Type B pancreatic cell (in vitro differentiated cells): Measurements from ENCODE around the gene SLC25A48. TPM values are rescaled to one million over a fixed set of nuclear protein-coding genes. Genes with fewer than 3 reads are reported as not detected.

ENCODE experiments used
- DNase-seq: peaks from one replicate; pipeline ENCODE4 v3.0.0; 2021; ENCODE audit warnings: mixed read lengths; ENCODE audit not compliant: unreplicated experiment; ENCODE audit errors: extremely low spot score
- H3K27ac Mint-ChIP-seq: 2 replicates; pipeline ENCODE4 v1.8.0; 2021; ENCODE audit warnings: mild to moderate bottlenecking, mixed read lengths
- H3K27me3 Mint-ChIP-seq: 2 replicates; pipeline ENCODE4 v1.8.0; 2021; ENCODE audit warnings: mixed read lengths
- H3K36me3 Mint-ChIP-seq: 2 replicates; pipeline ENCODE4 v1.8.0; 2021; ENCODE audit warnings: mixed read lengths
- H3K4me1 Mint-ChIP-seq: one replicate; pipeline ENCODE4 v1.8.0; 2021; ENCODE audit warnings: mixed read lengths; ENCODE audit not compliant: unreplicated experiment
- H3K4me3 Mint-ChIP-seq: 2 replicates; pipeline ENCODE4 v1.8.0; 2021; ENCODE audit warnings: mild to moderate bottlenecking, mixed read lengths
- H3K9me3 Mint-ChIP-seq: 2 replicates; pipeline ENCODE4 v1.8.0; 2021; ENCODE audit warnings: mixed read lengths
- total RNA-seq: library from RNA; stranded (reverse); gene quantifications from 2 replicates; pipeline ENCODE4 v1.2.1, GENCODE V29; 2021; ENCODE audit warnings: low replicate concordance
- TF ChIP-seq, protein P1 (sequence below): fragments of 200-600 bp; sonication (generic); conservative IDR thresholded peaks from 2 replicates; pipeline ENCODE4 v1.5.0; 2021; ENCODE audit warnings: antibody characterized with exemption, mild to moderate bottlenecking

The SLC25A48 gene
- total RNA-seq, 1 donor from 2014 or later, result 8.2 TPM

DNA sequence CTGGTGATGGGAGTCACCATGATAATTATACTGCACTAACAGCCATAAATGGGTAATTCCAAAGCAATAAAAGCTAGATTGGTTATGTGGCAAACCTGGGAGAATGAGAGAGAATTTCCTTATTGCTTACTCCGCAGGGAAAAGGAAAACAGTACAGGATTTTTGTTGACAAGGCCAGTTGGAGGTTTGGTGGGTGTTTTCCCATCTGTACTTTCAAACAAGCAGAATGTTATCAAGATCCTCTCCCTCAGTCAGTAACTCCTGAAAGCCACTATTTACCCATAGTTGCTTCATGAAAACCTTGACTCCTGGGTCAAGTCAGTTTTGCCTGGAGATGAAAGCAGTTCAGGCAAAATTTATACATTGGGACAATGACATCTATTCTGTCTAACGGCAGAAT is 34.8 kb downstream of the SLC25A48 start:
- H3K4me1 Mint-ChIP-seq, result no peaks in the 10 kb centered on the region
- H3K36me3 Mint-ChIP-seq, result no peaks in the 10 kb centered on the region
- H3K27me3 Mint-ChIP-seq, result peaks cover 23% of the 10 kb centered on the region
- no peak overlapping the region for H3K27ac Mint-ChIP-seq
- H3K9me3 Mint-ChIP-seq, result no peaks in the 10 kb centered on the region
- H3K4me3 Mint-ChIP-seq, result no peak overlapping the region
- TF ChIP-seq, protein P1, sequence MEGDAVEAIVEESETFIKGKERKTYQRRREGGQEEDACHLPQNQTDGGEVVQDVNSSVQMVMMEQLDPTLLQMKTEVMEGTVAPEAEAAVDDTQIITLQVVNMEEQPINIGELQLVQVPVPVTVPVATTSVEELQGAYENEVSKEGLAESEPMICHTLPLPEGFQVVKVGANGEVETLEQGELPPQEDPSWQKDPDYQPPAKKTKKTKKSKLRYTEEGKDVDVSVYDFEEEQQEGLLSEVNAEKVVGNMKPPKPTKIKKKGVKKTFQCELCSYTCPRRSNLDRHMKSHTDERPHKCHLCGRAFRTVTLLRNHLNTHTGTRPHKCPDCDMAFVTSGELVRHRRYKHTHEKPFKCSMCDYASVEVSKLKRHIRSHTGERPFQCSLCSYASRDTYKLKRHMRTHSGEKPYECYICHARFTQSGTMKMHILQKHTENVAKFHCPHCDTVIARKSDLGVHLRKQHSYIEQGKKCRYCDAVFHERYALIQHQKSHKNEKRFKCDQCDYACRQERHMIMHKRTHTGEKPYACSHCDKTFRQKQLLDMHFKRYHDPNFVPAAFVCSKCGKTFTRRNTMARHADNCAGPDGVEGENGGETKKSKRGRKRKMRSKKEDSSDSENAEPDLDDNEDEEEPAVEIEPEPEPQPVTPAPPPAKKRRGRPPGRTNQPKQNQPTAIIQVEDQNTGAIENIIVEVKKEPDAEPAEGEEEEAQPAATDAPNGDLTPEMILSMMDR, result no peak
- DNase-seq, result no peak

DNA sequence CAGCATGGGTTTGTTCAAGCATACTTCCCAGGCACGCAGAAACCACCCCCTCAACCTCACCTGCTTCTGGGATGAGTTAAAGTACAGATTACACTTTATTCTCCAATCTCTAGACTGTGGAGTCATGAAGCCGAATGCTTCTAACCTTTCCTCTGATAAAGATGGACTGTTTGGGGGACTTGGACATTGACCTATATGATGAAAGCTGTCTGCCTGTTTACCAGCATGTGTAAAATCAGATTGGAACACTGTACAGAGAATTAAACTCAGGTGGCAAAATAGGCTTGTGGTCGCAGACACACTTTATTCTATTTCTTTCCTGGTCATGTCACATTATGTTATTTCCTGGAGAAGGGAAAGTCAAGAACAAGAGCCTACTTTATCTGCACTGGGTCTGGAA is 35.5 kb downstream of the SLC25A48 start:
- Mint-ChIP-seq H3K4me1 (no peaks in the 10 kb centered on the region), H3K27me3 (peaks cover 26% of the 10 kb centered on the region), H3K4me3 (no peak overlapping the region), H3K9me3 (no peaks in the 10 kb centered on the region), H3K36me3 (no peaks in the 10 kb centered on the region), H3K27ac (no peak overlapping the region)
- TF ChIP-seq, protein P1, result no peak
- no peak for DNase-seq

- H3K27ac Mint-ChIP-seq, result no peak overlapping the region
- H3K9me3 Mint-ChIP-seq, result no peaks in the 10 kb centered on the region
- H3K36me3 Mint-ChIP-seq, result no peaks in the 10 kb centered on the region
- no peak for DNase-seq
- no peaks in the 10 kb centered on the region for H3K4me1 Mint-ChIP-seq
- peaks cover 30% of the 10 kb centered on the region for H3K27me3 Mint-ChIP-seq
- TF ChIP-seq, protein P1, result no peak
- no peak overlapping the region for H3K4me3 Mint-ChIP-seq
Measured at GRCh38 chr5:135871268-135871915, 36.9 kb downstream of the SLC25A48 start.

DNA sequence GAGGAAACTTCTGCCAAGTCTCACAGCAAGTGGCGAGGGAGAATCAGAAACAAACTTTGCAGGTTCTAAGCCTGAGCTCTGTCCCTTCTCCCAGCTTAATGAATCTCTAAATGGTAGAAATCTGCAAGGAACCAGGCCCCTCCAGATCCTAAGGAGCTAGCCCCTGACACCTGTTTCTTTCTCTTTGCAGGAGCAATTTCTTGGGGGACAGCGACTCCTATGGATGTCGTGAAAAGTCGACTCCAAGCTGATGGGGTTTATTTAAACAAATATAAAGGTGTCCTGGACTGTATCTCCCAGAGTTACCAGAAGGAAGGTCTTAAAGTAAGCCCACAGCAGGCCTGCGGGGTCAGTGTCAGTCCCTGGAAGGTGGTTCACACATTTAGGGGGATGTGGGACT is 39.4 kb downstream of the SLC25A48 start:
- H3K27ac Mint-ChIP-seq, result no peak overlapping the region
- H3K9me3 Mint-ChIP-seq, result no peaks in the 10 kb centered on the region
- TF ChIP-seq, protein P1, result no peak
- H3K4me1 Mint-ChIP-seq, result no peaks in the 10 kb centered on the region
- no peaks in the 10 kb centered on the region for H3K36me3 Mint-ChIP-seq
- H3K27me3 Mint-ChIP-seq, result peaks cover 27% of the 10 kb centered on the region
- no peak for DNase-seq
- no peak overlapping the region for H3K4me3 Mint-ChIP-seq

DNA sequence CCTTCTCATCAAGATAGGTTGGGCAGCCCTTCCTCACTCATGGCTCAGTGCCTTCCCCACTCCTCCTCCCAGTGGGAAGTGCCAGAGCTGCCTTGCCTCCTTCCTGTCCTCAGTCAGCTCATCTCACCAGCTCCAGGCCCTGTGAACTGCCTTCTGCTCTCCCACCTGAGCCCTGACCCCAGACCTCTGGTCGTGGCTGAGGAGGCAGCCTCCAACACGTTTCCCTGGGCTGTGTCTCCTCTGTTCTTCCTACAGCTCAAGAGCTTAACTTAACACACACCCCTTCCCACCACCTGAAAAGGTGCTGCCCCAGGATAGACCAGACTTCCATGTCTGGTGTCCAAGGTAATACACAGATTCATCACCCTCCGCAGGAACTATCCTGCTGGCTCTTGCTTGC is 40.0 kb downstream of the SLC25A48 start:
- no peaks in the 10 kb centered on the region for H3K36me3 Mint-ChIP-seq
- peaks cover 27% of the 10 kb centered on the region for H3K27me3 Mint-ChIP-seq
- no peaks in the 10 kb centered on the region for H3K4me1 Mint-ChIP-seq
- no peak overlapping the region for H3K27ac Mint-ChIP-seq
- TF ChIP-seq, protein P1, result no peak
- H3K9me3 Mint-ChIP-seq, result no peaks in the 10 kb centered on the region
- DNase-seq, result no peak
- H3K4me3 Mint-ChIP-seq, result no peak overlapping the region
